Measurements from ENCODE around the gene TMEM39B.

TMEM39B gene

GRCh38 chr1:32105338-32105737 is 32.6 kb downstream of the TMEM39B start:
- H3K4me3 ChIP-seq (ENCODE audit: low read length) = no peak overlapping the region
- H3K27me3 ChIP-seq (replicated peaks; ENCODE audit: insufficient read depth, low read length) = no peaks in the 10 kb centered on the region
- H3K27ac ChIP-seq (ENCODE audit: low read length) = no peak overlapping the region
- H3K36me3 ChIP-seq (replicated peaks; ENCODE audit: insufficient read depth, low read length) = no peaks in the 10 kb centered on the region
- no peak overlapping the region for H3K9ac ChIP-seq (ENCODE audit: low read length)
- no peaks in the 10 kb centered on the region for H3K4me1 ChIP-seq (ENCODE audit: low read length)
- DNase-seq = no peak
- no peak overlapping the region for H3K4me2 ChIP-seq (ENCODE audit: low read depth, low read length)
- H3K9me2 ChIP-seq (replicated peaks; ENCODE audit: insufficient read depth, low read length) = no peaks in the 10 kb centered on the region
- H3F3A ChIP-seq (ENCODE audit: insufficient read depth, low read length) = peaks cover 11% of the 10 kb centered on the region
- H3K9me3 ChIP-seq (replicated peaks; ENCODE audit: insufficient read depth, low read length) = no peaks in the 10 kb centered on the region
- TF ChIP-seq CTCF (IDR thresholded peaks at IDR 0.05; ENCODE audit: low read length) = no peak
- no peak for TF ChIP-seq EZH2phosphoT487 (IDR thresholded peaks at IDR 0.05; ENCODE audit: low read length)
- TF ChIP-seq EZH2 (optimal IDR thresholded peaks at IDR 0.05; ENCODE audit: low read depth, low read length) = no peak
- peaks cover 25% of the 10 kb centered on the region for H3K79me2 ChIP-seq (ENCODE audit: low read length)
- H4K20me1 ChIP-seq (ENCODE audit: insufficient read depth, low read length) = no peaks in the 10 kb centered on the region; the same call in 1 of the 2 replicates
- no peak overlapping the region for H2AFZ ChIP-seq (ENCODE audit: low read length)

GRCh38 chr1:32106663-32107275 is 34.0 kb downstream of the TMEM39B start:
- Histone ChIP-seq H3K27me3 (replicated peaks; ENCODE audit: insufficient read depth, low read length) (no peaks in the 10 kb centered on the region), H3K79me2 (ENCODE audit: low read length) (peaks cover 40% of the 10 kb centered on the region), H3K9ac (ENCODE audit: low read length) (no peak overlapping the region), H2AFZ (ENCODE audit: low read length) (0 out of 2 replicates have a peak overlapping the region, but pooled peaks have one; percentile 77), H3K4me1 (ENCODE audit: low read length) (no peaks in the 10 kb centered on the region), H3K4me3 (ENCODE audit: low read length) (no peak overlapping the region), H4K20me1 (ENCODE audit: insufficient read depth, low read length) (peaks cover 1% of the 10 kb centered on the region), H3K9me3 (replicated peaks; ENCODE audit: insufficient read depth, low read length) (no peaks in the 10 kb centered on the region), H3K9me2 (replicated peaks; ENCODE audit: insufficient read depth, low read length) (no peaks in the 10 kb centered on the region), H3K36me3 (replicated peaks; ENCODE audit: insufficient read depth, low read length) (no peaks in the 10 kb centered on the region), H3K27ac (ENCODE audit: low read length) (no peak overlapping the region), H3K4me2 (ENCODE audit: low read depth, low read length) (no peak overlapping the region; the same call in 1 of the 2 replicates), H3F3A (ENCODE audit: insufficient read depth, low read length) (peaks cover 11% of the 10 kb centered on the region)
- no peak for DNase-seq
- no peak for TF ChIP-seq EZH2phosphoT487 (IDR thresholded peaks at IDR 0.05; ENCODE audit: low read length)
- no peak for TF ChIP-seq CTCF (IDR thresholded peaks at IDR 0.05; ENCODE audit: low read length)
- no peak for TF ChIP-seq EZH2 (optimal IDR thresholded peaks at IDR 0.05; ENCODE audit: low read depth, low read length)

- no peaks in the 10 kb centered on the region for H3K9me2 ChIP-seq (replicated peaks; ENCODE audit: insufficient read depth, low read length)
- TF ChIP-seq EZH2phosphoT487 (IDR thresholded peaks at IDR 0.05; ENCODE audit: low read length) (no peak), EZH2 (optimal IDR thresholded peaks at IDR 0.05; ENCODE audit: low read depth, low read length) (no peak), CTCF (IDR thresholded peaks at IDR 0.05; ENCODE audit: low read length) (no peak)
- H3K4me1 ChIP-seq (ENCODE audit: low read length) = no peaks in the 10 kb centered on the region
- H4K20me1 ChIP-seq (ENCODE audit: insufficient read depth, low read length) = peaks cover 6% of the 10 kb centered on the region
- H3K79me2 ChIP-seq (ENCODE audit: low read length) = peaks cover 52% of the 10 kb centered on the region
- H3K27ac ChIP-seq (ENCODE audit: low read length) = peak within 1 kb of the TSS; percentile 62
- no peaks in the 10 kb centered on the region for H3K36me3 ChIP-seq (replicated peaks; ENCODE audit: insufficient read depth, low read length)
- H3K4me3 ChIP-seq (ENCODE audit: low read length) = peak within 1 kb of the TSS; percentile 70
- H3K27me3 ChIP-seq (replicated peaks; ENCODE audit: insufficient read depth, low read length) = no peaks in the 10 kb centered on the region
- no peaks in the 10 kb centered on the region for H3K9me3 ChIP-seq (replicated peaks; ENCODE audit: insufficient read depth, low read length)
- peaks cover 11% of the 10 kb centered on the region for H3F3A ChIP-seq (ENCODE audit: insufficient read depth, low read length)
- H2AFZ ChIP-seq (ENCODE audit: low read length) = peak within 1 kb of the TSS; percentile 77
- H3K9ac ChIP-seq (ENCODE audit: low read length) = peak within 1 kb of the TSS; percentile 71
- peak; percentile 94 for DNase-seq
- H3K4me2 ChIP-seq (ENCODE audit: low read depth, low read length) = peak within 1 kb of the TSS; percentile 98
These were observed 35.3 kb downstream of the TMEM39B start, which contains the start of gene KPNA6 for GRCh38 chr1:32107742-32108661. Gene KPNA6 (plus strand): TSS chr1:32108056. CDS start chr1:32108131, 75 bp downstream.

Data from MM.1S (cell line).